Activated gamma-delta T cell treated with Interleukin-2 at 50 U/mL for 16 hours (primary cell): Measurements from ENCODE around the gene TPRG1.

Experiments used
- DNase-seq: peaks from one replicate; pipeline ENCODE4 v3.0.0-alpha.2; 2020

Gene TPRG1

DNA sequence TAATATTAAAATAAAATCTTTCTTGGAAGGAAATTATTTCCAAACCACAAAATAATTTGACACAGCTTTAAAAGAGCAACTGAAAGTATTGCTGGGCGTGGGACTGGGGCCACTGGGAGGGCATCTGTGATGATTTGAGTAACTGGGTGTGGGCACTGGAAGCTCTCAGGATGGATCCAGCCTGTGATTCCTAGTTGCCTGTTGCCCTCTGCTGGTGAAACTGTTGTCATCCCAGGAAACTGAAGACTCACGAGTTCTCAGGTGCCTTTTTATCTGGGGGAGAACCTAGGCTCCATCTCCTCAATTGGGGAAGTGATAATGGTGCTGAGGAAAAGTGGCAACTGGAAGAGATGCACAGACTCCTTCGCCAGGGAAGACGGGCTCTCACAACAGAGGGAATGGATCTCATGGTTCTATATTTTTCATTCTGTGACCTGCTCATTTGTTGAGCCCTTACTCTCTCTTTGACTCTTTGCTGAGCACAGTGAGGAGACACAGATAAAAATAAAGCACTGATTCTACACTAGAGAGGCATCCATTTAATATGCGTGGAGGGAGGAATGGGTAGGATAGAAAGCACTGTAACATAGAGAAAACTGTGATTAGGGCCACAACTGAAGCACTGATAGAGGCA, 61.6 kb downstream of the TPRG1 start:
- DNase-seq: no peak

DNA sequence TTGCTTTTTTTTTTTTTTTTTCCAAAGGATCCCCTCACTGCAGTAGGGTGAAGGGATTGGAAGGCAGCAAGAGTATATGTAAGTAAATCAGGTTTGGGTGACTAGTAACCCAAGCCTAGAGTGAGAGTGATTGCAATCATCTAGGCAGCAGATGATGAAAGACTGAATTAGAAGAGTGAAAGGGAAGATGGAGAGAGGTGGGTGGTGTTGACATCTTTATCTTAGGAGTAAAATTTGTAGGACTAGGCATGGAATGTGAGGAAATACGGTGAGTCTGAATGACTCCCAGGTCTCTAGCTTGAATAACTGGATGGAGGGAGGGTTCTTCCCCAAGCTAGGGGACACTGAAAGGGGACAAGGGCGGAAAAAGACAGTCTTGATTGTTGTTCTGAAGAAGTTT, 63.4 kb downstream of the TPRG1 start:
- no peak for DNase-seq

DNA sequence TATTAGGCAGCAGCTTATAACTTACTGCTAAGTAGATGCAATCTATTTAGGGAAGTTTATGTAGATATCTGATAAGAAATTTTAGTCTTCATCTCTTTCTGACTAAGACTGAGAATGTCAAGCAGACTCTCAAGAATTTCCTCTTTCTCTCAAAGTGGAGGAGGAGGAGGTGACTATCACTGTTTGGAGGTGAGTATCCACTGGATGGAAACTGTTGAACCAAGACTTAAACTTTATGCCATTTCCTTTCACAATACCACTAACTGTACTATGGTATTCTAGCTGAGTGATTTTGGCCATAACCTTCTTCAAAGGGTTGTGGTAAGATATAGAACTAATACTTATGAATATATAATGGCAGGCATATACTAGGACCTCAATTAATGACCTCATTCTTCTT, 64.6 kb downstream of the TPRG1 start:
- no peak for DNase-seq

DNA sequence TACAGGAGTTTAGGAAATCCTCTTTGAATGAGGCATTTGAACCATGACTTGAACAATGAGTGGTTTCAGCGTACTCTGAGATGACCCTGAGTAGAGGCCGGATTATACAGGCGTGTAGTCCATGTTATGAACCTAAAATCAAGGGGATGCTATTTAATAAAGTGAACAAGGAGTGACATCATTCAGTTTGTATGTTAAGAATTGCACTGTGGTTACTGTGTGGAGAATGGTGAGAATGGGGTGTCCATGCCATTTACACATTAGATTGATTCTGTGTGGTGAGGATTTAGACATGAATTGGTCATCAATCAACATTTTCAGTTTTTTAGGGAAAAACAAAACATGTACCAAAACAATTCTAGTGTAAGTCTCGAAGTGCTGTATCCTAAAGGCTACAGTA, 65.8 kb downstream of the TPRG1 start:
- DNase-seq: no peak

DNA sequence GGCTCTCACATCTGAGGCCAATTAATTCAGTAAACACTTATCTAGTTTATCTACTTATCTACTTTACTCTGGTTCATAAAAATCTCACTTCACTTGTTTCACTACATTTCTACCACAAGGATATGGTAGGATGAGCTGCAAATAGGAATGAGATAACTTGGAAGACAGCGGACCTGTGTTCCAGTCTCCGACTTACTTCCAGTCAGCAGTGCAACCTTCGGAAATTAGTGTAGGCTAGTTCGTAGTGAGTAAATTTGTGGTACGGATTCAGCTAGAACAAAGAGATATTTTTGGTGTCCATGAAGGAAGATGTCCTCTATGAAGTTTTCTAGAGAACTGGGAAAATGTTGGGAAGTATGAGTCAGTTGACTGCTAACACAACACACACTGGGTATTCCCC, 66.3 kb downstream of the TPRG1 start:
- DNase-seq: no peak

DNA sequence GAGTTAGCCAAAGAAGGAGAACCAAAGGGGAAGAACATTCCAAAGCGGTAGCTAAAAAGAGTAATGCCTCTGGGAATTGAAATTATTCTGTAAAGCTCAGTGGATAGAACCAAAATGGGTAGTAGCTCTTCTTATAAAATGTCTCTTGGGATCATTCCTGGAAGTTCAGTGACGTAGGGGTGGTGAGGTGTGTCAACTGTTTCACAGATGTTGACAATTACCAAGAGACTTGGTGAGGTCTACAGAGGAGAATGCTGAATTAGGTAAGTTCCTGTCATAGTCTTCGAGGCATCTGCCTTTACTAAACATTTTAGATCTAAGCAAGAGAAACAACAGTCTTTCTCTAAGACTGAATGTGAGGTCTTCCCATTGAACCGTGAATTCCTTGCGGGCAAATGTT, 67.8 kb downstream of the TPRG1 start:
- DNase-seq: no peak

DNA sequence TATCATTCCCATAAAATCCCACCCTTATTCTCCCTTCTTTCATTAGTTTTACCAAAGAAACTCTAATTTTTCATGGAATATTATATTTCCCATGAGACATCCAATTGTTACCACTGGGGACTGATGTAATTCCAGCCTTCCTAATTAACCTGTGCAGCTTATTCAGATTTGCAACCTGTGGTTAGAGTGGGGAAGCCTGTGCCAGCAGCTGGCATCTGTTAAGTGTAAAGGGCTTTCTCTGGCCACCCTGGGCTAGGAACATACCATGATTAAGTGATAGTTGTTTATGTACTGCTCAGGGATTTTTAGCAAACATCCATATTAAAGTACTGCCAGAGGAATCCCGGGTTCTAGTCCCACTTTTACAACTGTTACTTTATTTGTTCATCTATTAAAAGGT, 78.2 kb downstream of the TPRG1 start:
- DNase-seq: no peak

DNA sequence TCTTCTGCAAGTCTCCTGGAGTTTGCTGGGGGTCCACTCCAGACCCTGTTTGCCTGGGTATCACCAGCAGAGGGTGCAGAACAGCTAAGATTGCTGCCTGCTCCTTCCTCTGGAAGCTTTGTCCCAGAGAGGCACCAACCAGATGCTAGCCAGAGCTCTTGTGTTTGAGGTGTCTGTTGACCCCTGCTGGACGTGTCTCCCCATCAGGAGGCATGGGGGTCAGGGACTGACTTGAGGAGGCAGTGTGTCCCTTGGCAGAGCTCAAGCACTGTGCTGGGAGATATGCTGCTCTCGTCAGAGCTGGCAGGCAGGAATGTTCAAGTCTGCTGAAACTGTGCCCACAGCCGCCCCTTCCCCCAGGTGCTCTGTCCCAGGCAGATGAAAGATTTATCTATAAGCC, 86.5 kb downstream of the TPRG1 start:
- DNase-seq: no peak

DNA sequence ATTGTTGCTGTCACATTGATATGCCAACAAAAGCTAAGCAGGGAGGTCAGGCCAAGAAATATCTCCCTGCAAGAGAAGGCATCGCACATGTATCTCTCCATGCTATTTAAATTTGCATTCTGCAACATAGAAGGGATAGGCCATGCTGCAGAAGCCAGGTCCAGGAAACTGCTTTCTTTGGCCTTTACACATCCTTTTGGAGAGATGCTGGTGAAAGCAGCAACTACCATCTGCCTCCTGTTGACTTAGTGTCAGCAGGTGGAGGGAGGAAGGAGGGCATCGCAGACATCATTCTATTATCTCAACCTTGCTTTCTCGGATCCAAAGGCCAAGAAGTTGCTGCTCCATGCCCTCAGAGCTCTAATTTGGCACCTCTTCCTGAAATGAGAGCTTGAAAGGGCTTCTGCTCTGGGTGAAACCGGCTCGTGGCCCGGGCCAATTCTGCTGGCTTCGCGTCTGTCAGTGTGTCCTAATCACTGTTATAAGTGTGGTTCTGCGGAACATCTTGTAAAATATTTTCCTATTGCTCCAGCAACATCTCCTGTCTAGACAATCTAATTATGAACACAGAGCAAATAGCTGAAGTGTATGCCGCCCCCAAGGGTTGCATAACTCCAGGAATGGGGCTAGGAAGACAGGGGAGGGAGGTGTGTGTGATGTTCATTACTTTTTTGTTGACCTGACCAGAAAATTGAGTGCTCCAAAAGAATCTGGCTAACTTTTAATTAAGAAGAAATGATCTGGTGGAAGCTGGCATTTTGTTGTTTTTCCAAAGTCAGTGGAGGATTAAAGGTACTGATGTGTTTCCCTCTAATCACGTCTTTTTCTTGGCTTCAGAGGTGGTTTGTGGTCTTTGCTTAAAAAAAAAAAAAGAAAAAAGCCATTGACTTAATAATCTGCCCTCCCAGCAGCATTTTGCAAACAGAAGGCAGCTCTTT, 89.1 kb downstream of the TPRG1 start:
- no peak for DNase-seq

DNA sequence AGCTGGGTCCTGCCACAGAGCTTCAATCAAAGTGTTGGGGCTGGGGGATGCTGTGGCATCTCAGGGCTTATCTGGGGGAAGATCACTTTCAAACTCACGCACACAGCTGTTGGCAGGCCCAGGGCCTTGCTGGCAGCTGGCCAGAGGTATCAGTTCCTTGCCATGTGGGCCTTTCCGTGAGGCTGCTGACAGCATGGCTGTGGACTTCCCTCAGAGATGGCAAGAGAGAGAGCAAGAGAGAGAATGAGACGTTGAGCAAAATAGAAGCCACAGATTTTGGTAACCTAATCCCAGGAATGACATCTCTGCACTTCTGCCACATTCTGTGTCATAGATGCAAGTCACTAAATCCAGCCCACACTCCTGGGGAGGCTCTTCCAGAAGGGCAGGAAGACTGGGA, 91.0 kb downstream of the TPRG1 start:
- DNase-seq: no peak

DNA sequence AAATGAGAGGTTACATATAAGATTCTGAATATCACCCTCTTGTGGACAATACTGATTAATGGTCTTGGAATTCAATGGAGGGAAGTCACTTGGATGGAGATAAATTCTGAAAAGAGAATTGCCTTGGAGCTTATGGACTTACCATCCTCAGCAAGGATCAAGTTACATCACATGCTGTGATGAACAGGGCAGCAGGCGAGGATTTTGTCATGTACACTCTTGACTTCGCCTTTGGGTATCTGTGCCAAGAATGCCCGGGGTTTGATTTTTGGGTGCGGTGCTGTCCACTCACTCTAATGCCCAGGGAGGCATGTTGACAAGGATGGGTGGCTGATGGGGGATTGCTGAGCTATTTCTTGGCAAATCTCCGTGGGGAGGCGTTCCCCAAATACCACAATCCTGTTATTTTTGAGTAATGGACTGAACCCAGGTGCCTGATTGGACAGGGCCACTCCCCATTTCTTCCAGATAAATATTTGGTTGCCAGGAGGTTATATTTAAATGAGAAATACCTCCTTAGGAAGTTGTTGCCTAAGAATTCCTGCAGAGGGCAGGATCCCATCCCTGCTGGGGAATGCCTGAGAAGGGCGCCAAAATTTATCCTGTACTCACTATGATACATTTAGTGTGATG, 96.3 kb downstream of the TPRG1 start:
- no peak for DNase-seq

DNA sequence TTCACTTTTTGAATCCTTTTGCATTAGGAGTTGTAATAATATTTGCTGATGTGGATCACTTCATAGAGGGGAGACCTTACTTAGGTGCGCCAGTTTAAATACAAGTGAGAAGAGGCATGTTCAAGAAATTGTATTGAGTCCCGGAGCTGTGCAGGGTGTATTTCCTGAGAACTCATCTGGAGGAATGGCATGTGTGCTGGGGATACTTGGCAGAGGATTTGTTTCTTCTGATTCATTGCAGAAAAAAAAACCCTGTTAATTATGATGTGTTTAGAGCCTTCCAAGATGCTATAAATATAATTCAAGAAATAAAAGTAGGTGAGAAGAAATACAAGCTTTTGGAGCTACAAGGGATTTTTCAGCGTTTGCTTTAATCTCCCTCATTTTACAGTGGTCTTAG, 97.6 kb downstream of the TPRG1 start:
- DNase-seq: no peak

DNA sequence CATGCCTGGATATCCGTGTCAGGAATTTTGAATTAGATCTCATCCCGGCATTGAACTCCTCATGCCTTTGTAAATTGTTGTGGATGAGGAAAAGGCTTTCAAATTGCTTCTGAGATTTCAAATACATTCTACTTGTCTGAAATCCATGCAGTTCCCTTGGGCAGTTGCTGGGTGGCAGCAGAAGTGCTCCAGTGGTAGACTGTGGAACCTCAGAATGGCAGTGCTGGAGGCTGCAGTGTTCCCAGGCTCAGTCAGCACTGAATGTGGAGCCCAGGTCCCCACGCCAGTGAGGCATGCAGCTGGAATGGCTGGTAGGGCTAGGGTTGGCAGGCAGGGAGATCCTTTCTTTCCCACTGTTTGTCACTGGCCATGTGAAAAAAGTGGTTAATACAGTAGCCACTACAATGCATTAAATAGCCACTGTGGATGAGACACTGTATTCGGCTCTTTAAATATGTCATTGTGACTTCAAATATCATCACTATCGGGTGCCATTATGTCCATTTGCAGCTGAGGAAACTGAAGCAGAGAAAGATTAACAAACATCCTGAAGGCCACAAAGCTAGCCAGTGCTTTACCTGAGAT, 98.6 kb downstream of the TPRG1 start:
- DNase-seq: no peak

DNA sequence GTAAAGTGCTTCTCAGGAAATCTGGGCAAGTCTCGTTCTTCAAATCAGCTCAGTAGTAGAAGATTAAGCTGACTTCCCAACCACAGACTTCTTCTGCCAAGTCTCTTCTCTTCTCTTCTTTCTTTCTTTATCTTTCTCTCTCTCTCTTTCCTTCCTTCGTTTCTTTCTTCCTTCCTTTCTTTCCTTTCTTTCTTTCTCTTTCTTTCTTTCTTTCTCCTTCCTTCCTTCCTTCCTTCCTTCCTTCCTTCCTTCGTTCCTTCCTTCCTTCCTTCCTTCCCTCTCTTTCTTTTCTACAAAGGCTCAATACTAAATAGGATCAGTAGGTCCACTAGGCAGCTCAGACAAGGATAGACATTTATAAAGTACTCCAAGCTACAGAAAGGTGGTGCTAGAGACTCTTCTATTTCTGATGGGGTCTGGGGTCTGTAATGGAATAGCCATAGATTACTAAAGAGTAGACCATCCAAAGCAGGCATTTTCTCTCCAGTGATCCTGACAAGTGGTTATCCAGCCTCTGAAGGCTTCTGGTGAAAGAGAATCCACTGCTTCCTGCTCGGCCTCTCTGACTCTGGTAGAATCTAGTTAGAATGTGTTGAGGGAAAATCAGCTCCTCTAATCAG, 100.8 kb downstream of the TPRG1 start:
- no peak for DNase-seq

DNA sequence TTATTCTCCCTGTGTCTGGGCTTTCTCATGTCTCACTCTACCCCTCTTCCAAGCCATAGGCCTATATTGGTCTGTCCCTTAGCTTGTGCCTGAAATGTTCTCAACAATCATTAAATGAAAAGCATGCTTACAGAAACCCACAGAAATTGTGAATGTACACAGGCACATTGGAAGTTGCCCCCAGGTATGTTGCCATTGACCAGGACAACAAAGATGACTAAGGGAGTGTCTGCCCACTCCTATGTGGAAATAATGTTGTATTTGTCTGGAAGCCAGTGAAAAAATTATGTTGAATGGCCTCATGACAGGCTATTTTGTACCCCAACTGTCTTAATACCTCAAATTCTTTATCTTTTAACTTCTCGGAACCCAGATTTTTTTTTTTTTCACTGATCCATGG, 102.0 kb downstream of the TPRG1 start:
- no peak for DNase-seq

DNA sequence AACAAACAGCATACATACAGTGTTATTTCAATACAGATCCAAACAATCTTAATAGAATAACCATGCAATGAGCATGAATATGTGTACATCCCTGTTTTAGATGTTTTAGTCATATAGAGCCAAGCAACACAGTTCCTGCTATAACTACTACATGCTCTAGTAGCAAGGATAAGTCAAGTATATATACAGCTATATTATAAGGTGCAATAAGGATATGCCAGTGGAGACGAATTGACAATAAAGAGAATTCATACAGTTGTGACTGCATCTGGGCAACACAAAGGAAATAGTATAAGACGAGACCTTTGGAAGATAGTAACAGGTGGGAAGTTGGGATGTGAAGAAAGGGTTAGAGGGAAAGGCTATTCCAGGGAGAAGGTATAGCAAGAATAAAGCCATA, 103.4 kb downstream of the TPRG1 start:
- DNase-seq: no peak

DNA sequence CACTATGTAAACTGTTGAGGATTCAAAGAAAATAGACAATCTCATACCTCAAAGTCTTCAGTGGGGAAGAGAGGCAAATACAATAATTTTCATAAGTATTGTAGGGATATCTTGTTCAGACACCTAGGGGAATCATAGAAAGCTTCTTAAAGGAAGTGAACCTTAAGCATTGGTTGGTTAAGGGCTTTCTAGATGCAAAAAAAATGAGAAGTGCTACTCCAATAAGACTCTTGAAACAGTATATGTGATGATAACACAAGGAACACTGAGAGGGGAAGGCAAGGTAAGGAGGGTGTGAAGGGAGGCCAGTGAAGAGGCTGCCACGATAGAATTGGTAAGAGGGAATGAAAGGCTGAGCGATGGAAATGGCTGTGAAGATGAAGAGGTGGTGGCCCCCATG, 104.1 kb downstream of the TPRG1 start:
- DNase-seq: no peak

DNA sequence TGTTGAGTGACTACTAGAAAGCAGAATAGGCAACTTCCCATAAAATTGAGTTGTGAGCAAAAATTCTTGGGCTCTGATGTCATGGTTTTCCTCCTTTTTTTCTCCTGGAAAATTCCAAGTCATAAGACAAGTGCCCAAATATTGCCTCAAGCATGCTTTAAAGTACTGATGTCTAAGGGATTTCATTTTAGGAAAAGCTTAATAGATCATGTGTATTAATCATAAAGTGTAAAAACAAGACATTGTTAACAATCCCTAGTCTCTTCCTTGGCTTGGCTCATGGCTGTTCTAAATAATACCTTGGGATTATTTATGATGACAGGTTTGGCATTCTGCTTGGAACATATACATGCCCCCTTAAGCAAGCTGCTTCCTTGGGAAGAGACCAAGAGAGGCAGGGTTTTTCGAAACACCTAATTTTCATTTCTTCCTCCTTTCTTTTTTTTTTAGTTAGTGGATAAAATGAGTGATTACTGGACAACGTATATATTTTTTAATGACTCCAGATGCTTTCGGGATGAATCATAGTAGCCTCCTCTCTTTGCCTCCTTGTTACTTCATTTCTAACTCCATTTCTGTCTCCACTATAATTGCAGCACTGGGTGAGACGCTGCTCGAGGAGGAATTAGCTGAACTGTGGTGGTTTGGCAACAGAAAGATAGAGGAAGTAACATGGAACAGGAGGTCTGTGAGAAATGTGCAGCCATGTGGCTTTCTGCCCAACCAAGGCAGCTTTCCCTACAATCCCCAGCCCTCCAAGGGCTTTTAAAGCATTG, 104.9 kb downstream of the TPRG1 start:
- no peak for DNase-seq

DNA sequence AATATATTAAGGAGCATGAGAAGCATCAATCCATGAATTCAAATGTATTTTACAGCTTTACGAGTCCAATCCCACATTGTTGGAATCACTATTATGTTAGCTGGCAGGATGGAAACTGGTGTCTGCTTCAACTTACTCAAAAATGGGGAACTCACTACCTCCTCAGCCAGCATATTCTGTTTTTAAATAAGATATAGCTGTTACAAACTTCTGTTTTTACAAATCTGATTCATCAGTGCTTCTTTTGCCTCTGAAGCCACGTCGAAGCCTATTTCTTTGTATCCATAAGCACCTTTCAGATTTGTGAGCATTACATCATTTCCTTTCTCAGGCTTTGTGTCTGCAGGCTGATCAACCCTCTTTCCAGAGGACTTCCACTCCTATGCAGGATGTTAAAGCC, 105.9 kb downstream of the TPRG1 start:
- no peak for DNase-seq

DNA sequence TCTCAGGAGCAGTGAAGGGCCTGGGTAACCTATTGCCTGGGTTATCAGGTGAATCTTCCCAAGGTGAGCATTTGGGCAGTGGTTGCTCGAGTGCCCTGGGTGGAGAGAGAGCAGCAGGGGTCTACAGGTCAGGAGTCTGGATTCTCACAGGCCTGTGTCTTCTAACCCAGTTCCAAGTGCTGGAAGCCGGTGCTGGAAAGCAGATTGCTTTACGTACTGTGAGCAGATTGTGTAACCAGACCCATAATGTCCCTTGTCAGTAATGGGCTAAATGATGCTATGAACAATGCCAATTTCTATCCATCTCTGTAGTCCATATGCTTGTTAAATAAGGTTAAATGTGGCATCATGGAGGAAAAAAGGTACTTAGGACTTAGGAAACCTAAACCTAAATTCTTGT, 106.5 kb downstream of the TPRG1 start:
- DNase-seq: no peak

DNA sequence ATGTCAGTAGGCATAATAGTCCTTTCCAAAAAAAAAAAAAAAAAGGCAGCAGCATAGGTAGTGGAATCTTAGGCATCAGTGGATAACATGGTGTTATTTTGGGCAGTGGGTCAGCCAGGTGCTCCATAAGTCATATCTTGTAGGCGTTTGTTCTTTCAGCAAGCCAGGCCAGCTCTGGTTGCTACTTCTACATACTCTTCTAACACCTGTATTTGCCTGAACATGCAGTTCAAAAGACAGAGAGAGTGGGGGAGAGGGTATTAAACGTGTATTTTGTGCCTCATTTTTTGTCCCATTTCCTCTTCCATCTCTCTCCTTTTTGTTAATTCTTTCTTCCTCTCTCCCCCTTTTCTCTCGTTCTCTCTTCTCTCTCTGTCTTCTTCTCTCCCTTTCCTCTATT, 110.4 kb downstream of the TPRG1 start:
- DNase-seq: no peak

DNA sequence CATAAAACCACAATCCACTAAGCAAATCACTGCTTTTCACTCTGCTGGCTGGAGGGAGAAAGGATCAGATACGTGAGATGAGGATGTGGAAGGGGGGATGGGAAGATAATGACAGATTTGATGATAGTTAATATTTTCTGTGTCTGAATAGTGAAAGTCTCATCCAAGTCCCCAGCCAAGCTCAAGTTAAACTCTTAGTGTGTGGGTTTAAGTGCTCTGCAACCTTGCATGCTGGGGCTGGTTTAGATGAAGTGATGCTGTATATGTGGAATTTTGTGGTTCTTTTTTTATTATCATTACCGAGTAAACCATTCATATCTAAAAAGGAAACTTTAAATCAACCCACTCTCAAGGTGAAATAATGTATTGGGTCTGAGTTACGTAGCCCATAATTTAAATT, 111.0 kb downstream of the TPRG1 start:
- DNase-seq: no peak

DNA sequence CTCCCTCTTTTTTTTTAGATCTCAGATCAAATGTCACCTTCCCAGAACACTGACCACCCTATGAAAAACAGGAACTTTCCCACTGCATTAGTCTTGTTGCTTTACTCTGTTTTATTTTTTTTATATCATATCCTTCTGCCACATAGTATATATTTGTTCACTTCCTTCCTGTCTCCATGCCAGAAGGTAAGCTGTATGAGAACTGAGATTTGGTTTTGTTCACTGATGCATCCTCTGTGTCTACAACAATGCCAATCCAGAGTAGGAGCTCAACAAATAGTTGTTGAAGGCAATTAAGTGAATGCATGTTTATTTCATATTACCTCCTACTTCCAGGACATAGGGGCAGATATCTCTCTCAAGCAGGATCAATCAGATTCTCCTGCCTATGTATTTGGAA, 114.4 kb downstream of the TPRG1 start:
- DNase-seq: no peak
